ENCODE results near the gene SLC43A1. TPM values are rescaled to one million over a fixed set of nuclear protein-coding genes. Genes with fewer than 3 reads are reported as not detected.

The SLC43A1 gene
- 9.8 and 12.4 TPM in 2 replicates for total RNA-seq

DNA sequence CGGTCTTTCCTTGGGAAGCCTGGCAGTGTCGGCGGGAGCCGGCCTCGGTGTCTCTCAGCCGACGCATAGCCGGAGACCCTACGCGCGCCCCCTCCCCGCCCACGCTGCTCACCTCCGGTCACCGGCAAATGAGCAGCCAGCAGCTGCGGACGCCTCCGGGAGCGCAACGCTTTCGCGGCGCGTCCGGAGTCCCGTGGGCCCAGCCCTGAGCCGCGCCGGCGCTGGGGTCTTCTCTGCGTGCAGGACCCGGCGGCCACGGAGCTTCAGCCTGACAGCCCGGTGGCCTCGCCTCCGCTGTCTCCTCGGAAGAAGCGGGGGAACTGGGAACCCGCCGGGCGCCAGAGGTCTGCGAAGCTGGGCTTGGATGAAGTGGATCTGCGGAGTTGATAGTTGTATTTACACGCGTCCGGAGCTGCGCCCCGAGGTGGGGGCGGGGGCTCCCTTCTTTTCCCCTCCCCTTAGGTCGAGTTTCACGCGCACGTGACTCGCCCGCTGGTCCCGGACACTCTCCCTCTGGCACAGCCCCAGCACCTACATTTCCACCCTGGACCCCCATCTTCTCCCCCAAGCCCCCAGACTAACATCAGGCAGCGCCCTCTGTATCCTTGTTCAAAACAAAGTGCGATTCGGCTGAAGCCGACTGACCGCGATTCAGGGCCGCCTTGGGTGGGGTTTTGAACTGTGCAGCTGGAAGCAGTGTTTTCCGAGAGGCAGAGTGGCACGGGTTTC lies at the start of gene SLC43A1:
SLC43A1 (minus strand) TSS at position 371 of the 729 bp plus-strand sequence. CDS start 1,591 bp downstream, outside the sequence.

DNA sequence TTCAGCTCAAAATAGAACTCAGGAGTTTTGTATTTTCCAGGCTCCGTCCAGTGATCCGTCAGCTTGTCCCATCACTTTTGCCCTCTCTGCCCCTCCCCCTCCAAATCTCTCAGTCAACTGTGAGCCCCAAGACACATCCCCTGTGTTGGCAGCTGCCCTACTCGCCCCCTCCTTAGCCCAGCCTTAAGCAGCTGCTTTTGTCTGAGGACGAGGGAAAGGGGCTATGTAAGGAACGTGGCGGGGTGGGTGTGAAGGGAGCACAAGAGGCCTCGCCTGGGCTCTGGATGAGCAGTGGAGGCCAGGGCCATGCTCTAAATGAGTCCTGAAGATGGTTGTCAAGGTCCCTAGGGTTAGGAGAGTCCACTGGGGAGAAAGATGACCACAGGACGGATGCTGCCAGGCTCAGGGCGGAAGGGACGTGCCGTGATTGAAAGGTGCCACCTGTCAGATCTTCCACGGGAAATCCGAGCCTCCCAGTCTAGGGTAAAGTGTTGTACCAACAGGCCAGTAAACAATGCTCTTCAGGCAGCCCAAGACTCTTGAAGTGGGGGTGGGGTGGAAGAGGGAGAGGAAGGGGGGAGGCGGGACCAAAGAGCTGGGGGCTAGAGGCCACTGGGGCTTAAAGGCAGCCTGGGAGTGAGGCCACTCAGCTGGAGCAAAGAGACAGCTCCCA lies 21.6 kb upstream of the SLC43A1 start, which contains the start of gene SMTNL1:
SMTNL1 (plus strand) TSS at position 649 of the 673 bp plus-strand sequence. CDS start 5,048 bp downstream, outside the sequence.

DNA sequence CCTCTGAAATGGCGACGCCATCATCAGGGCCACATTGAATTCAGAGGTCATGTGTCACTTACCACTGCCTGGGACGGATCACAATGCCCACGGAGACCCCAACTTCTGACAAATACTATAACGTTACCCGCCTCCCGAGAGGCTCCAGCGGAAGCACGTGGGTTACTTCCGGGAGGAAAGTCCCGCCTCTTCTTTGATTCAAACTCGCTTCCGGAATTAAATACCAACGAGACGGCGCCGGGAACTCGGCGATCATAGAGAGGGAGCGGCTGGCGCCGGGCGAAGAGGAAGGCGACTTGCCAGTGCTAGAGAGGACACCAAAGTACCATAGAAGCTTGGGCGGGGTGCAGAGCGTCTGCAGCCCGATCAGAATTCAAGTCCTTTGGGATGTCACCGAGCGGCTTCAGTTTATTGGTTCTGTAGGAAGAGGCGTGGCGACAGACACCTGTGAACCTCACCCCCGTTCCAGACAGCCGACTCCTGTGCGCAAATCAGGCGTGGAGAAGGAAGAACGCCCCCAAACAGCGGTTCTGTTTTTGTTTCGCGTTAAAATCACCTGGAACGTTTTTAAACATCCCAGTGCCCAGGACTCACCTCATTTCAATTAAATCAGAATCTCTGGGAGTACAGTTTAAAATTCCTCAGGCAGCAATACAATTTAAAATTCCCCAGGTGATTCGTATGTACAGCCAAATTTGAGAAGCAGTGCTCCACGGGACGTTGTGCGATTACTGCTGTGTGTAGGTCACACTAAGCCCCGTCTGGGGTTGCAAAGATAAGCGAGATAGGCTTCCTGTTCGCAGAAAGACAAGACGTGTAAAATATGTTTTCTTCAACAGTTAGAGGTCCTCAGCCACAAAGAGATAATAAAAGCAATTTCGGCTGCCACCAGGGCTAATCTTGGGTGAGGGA lies 15.3 kb upstream of the SLC43A1 start, which contains the start of gene TIMM10:
TIMM10 (minus strand) TSS at position 159 of the 912 bp plus-strand sequence. CDS start 565 bp downstream, outside the sequence.

DNA sequence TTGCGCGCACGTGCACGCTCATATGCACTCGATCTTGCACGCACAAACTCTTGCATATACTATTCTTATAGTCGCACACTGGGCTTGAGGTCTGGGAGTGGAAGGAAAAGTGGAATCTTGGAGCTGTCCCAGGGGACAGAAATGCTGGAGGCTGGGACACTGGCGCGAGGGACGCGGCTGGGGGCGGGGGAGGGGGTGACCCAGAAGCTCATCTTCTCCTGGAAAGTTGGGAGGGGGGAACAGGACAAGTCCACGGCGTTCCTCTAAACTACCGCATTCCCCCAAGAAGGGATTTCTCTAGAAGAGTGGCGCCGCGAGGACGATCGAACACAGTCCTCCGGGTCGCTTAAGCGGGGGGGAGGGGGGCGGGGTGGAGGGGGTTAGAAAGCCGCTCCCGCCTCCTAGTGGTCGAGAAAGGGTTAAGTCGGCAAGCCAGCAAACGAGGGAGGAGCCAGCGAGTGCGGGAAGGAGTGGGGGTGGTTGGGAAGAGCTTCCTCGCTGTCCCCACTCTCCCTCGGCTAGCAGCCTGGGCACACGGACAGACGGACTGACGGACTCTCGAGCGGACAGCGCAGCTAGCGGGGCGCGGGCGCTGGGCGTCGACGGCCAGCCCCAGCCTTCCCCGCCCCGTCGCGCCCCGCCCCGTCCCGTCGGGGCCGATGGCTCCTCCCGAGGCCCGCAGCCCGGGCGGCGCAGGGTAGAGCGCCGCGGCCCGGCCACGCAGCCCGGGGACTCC lies 55.3 kb downstream of the SLC43A1 start, which contains the start of gene RTN4RL2:
RTN4RL2 (plus strand) TSS at position 507 of the 736 bp plus-strand sequence. CDS start 338 bp downstream, outside the sequence.

Other genes with a start within 250 kb of the SLC43A1 start
- gene TNKS1BP1, start 190.8 kb downstream of the SLC43A1 start, total RNA-seq = 75.8 and 146 TPM in 2 replicates
- gene SSRP1, start 179.8 kb downstream of the SLC43A1 start, total RNA-seq = 74.0 and 131 TPM in 2 replicates
- not detected in 2 replicates for gene P2RX3, start 177.3 kb downstream of the SLC43A1 start, total RNA-seq
- not detected in 2 replicates for gene PRG3, start 134.6 kb downstream of the SLC43A1 start, total RNA-seq
- gene PRG2, start 125.1 kb downstream of the SLC43A1 start, total RNA-seq = not detected in 2 replicates
- 15.7 and 44.2 TPM in 2 replicates for gene SLC43A3, start 88.6 kb downstream of the SLC43A1 start, total RNA-seq
- gene RTN4RL2, start 55.2 kb downstream of the SLC43A1 start, total RNA-seq = 0.16 and 4.4 TPM in 2 replicates
- gene TIMM10, start 15.1 kb upstream of the SLC43A1 start, total RNA-seq = 37.6 and 71.2 TPM in 2 replicates
- gene SMTNL1, start 21.9 kb upstream of the SLC43A1 start, total RNA-seq = not detected in 2 replicates
- gene UBE2L6, start 52.0 kb upstream of the SLC43A1 start, total RNA-seq = 11.9 and 50.8 TPM in 2 replicates
- gene SERPING1, start 82.0 kb upstream of the SLC43A1 start, total RNA-seq = 5.1 and 28.6 TPM in 2 replicates
- gene YPEL4, start 134.2 kb upstream of the SLC43A1 start, total RNA-seq = 0.38 TPM in 1 of 2 replicates, not detected in the other
- 13.6 and 14.7 TPM in 2 replicates for gene CLP1, start 142.1 kb upstream of the SLC43A1 start, total RNA-seq
- 45.6 and 59.2 TPM in 2 replicates for gene ZDHHC5, start 152.4 kb upstream of the SLC43A1 start, total RNA-seq
- 33.6 and 36.5 TPM in 2 replicates for gene MED19, start 196.5 kb upstream of the SLC43A1 start, total RNA-seq
- gene TMX2, start 196.9 kb upstream of the SLC43A1 start, total RNA-seq = 54.0 and 69.1 TPM in 2 replicates
- 141 and 172 TPM in 2 replicates for gene SELENOH, start 225.8 kb upstream of the SLC43A1 start, total RNA-seq
- not detected in 2 replicates for gene BTBD18, start 236.1 kb upstream of the SLC43A1 start, total RNA-seq
- gene CTNND1, start 246.1 kb upstream of the SLC43A1 start, total RNA-seq = 76.8 and 97.1 TPM in 2 replicates